ENCODE data around the gene HMG20B.
A peak's percentile ranks its signal among the peaks of the same experiment; 100 is the strongest.

The HMG20B gene

DNA sequence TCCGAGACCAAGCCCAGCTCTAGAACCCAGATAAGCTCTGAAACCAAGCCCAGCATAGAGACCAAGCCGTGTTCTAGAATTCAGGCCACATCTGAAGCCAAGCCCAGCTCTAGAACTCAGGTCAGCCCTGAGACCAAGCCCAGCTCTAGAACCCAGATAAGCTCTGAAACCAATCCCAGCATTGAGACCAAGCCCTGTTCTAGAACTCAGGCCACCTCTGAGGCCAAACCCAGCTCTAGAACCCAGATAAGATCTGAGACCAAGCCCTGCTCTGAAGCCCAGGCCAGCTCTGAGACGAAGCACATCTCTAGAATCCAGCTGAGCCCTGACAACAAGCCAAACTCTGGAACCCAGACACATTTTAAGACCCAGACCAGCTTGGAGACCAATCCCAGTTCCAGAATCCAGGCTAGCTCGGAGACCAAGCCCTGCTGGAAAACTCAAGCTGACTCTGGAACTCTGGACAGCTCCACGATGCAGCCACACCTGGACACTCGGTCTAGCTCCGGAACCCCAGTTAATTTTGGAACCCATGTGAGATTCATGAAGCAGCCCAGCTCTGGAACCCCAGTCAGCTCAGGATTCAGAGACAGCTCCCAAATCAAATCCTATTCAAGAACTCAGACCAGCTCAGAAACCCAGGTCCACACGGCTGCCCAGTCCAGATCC, 18.4 kb downstream of the HMG20B start:
- H3K4me3 ChIP-seq (ENCODE audit: low read depth, low read length): no peak overlapping the region
- POLR2A ChIA-PET: interaction anchor here (0.7 to 1.1 kb wide), 3 partner anchors 23 to 34 kb away, joined by 3 read pairs; no protein-coding TSS in a partner anchor
- TF ChIP-seq, protein P1, sequence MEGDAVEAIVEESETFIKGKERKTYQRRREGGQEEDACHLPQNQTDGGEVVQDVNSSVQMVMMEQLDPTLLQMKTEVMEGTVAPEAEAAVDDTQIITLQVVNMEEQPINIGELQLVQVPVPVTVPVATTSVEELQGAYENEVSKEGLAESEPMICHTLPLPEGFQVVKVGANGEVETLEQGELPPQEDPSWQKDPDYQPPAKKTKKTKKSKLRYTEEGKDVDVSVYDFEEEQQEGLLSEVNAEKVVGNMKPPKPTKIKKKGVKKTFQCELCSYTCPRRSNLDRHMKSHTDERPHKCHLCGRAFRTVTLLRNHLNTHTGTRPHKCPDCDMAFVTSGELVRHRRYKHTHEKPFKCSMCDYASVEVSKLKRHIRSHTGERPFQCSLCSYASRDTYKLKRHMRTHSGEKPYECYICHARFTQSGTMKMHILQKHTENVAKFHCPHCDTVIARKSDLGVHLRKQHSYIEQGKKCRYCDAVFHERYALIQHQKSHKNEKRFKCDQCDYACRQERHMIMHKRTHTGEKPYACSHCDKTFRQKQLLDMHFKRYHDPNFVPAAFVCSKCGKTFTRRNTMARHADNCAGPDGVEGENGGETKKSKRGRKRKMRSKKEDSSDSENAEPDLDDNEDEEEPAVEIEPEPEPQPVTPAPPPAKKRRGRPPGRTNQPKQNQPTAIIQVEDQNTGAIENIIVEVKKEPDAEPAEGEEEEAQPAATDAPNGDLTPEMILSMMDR (IDR thresholded peaks at IDR 0.05; ENCODE audit: insufficient read depth, low read length, missing control alignments): no peak
- CTCF ChIA-PET: interaction anchor here (0.6 to 1.0 kb wide), 2 partner anchors 9 to 127 kb away, joined by 3 read pairs; no protein-coding TSS in a partner anchor
- DNase-seq (ENCODE audit: low read depth, low spot score): no peak

DNA sequence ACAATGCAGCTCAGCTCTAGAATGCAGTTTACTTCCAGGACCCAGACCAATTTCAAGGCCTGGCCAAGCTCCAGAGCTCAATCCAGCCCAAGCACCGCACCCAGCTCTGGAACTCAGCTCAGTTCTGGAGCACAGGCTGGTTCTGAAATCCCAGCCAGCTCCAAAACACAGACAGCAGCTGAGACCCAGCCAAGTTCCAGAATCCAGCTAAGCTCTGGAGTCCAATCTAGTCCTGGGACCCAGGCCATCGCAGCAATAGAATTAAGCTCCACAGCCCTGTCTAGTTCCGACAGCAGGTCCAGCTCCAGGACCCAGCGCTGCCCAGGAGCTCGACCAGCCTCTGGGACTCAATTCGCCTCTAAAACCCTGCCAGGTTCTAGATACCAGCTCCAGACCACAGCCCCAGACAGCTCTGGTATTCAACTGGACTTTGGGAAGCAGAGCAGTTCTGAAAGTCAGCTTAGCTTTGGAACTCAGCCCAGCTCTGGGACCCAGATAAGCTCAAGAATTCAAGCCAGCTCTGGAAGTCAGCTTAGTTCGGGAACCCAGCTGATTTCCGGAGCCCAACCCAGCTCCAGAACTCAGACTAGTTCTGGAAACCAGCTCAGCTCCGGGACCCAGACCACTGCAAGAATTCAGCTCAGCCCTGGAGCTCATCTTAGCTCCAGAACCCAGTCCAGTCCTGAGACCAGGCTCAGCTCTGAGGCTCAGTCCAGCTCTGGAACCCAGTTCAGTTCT, 19.3 kb downstream of the HMG20B start:
- TF ChIP-seq, protein P1 (IDR thresholded peaks at IDR 0.05; ENCODE audit: insufficient read depth, low read length, missing control alignments): no peak
- no peak for DNase-seq (ENCODE audit: low read depth, low spot score)
- CTCF ChIA-PET: interaction anchor here (0.6 to 1.0 kb wide), 2 partner anchors 48 to 126 kb away, joined by 3 read pairs; no protein-coding TSS in a partner anchor
- H3K4me3 ChIP-seq (ENCODE audit: low read depth, low read length): no peak overlapping the region
- POLR2A ChIA-PET: interaction anchor here (0.8 to 1.1 kb wide), 2 partner anchors 22 to 31 kb away, joined by 3 read pairs; no protein-coding TSS in a partner anchor

DNA sequence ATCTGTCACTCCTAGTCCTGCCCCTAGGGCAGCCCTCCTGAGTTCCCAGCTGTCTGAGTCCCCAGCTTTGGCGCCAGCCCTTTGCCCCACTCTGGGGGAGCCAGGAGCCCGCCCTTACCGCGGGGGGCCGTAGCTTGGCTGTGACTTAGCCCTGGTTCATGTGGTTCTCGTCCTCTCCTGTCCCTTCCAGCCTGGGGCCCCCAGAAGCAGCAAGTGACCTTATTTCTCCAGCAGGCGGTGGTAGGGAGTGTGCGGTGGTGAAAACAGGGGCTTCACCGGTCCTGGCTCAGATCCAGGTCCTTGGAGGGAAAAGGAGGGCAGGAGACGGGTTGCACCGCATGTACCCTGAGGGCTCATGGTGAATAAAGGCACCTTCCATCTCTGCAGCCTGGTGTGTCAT, 20.4 kb downstream of the HMG20B start:
- ChIA-PET POLR2A (no interaction called here), CTCF (no interaction called here)

DNA sequence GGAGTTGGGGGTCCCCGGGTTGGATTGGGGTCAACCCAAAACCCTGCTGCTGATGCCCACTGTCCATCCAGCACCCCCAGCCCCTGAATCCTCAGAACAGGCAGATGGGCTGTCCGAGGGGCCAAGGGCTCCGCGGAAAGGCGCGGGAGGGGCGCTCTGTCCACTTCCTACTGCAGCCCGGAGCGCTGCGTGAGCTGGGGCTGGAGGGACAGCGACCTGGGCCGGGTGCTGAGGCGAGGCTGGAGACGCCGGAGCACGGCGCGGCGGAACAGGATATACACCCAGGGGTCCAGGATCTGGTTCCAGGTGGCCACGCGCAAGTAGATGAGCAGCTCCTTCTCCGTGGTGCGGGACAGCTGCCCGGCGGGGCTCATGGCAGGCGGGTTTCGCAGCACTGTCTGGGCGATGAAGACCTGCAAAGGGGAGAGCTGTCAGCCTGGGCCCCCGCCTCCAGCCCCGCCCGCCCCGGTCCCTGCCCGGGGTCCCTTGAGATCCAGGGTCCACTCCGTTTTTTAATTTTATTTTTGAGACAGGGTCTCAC, 22.8 kb downstream of the HMG20B start:
- TF ChIP-seq, protein P1 (IDR thresholded peaks at IDR 0.05; ENCODE audit: insufficient read depth, low read length, missing control alignments): no peak
- no peak overlapping the region for H3K4me3 ChIP-seq (ENCODE audit: low read depth, low read length)
- DNase-seq (ENCODE audit: low read depth, low spot score): no peak
- ChIA-PET CTCF (interaction anchor here (1.5 to 1.9 kb wide), 2 partner anchors 10 to 24 kb away, joined by 3 to 12 read pairs; partner anchors contain the start of gene GIPC3), POLR2A (no interaction called here)

More for the DNA sequence above, 20.4 kb downstream of the HMG20B start:
- no peak overlapping the region for H3K4me3 ChIP-seq (ENCODE audit: low read depth, low read length)
- no peak for DNase-seq (ENCODE audit: low read depth, low spot score)
- TF ChIP-seq, protein P1 (IDR thresholded peaks at IDR 0.05; ENCODE audit: insufficient read depth, low read length, missing control alignments): no peak

DNA sequence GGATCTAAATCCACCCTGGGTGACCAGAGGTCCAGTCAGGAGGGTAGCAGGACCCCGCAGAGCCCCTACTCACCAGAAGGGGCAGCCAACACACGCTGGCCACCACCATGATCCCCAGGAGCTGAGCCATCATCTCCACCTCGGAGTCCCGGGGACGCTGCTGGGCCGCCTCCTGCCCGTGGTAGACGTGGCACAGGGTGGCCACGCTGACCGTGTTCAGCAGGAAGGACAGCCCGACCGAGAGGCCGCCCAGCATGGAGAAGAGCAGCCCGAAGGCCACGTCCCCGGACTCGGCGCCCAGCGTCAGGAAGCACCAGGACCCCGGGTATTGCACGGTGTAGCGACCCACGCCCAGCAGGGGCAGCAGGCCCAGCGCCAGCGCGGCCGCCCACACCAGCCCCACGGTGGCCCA, 27.0 kb downstream of the HMG20B start:
- TF ChIP-seq, protein P1 (IDR thresholded peaks at IDR 0.05; ENCODE audit: insufficient read depth, low read length, missing control alignments): peak; percentile 13
- no peak for DNase-seq (ENCODE audit: low read depth, low spot score)
- POLR2A ChIA-PET: no interaction called here
- CTCF ChIA-PET: no interaction called here
- H3K4me3 ChIP-seq (ENCODE audit: low read depth, low read length): no peak overlapping the region

DNA sequence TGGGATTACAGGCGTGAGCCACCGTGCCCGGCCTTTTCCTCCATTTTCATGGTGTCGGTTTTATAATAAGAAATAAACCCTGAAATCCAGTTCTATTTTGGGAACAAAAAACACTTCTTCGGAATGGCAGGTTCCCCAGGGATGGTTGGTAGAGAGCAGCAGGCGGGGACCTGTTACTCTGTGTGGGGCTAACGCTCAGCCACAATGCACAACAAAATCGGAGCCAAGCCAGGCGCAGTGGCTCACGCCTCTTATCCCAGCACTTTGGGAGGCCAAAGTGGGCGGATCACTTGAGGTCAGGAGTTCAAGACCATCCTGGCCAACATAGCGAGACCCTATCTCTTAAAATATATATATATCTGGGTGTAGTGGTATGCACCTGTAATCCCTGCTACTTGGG, 28.3 kb downstream of the HMG20B start:
- ChIA-PET CTCF (no interaction called here), POLR2A (no interaction called here)
- DNase-seq (ENCODE audit: low read depth, low spot score): no peak

More for the DNA sequence above, 28.3 kb downstream of the HMG20B start:
- TF ChIP-seq, protein P1 (IDR thresholded peaks at IDR 0.05; ENCODE audit: insufficient read depth, low read length, missing control alignments): no peak
- H3K4me3 ChIP-seq (ENCODE audit: low read depth, low read length): no peak overlapping the region
